HG02970 (cell line): ENCODE data around the gene HOTAIR.

Experiments used
- ATAC-seq: cut with Tn5 transposase; IDR thresholded peaks from one replicate; pipeline ENCODE4 v1.9.1; 2021; ENCODE audit warnings: mild to moderate bottlenecking, moderate library complexity, moderate number of reproducible peaks; ENCODE audit not compliant: unreplicated experiment, low FRiP score

HOTAIR gene

DNA sequence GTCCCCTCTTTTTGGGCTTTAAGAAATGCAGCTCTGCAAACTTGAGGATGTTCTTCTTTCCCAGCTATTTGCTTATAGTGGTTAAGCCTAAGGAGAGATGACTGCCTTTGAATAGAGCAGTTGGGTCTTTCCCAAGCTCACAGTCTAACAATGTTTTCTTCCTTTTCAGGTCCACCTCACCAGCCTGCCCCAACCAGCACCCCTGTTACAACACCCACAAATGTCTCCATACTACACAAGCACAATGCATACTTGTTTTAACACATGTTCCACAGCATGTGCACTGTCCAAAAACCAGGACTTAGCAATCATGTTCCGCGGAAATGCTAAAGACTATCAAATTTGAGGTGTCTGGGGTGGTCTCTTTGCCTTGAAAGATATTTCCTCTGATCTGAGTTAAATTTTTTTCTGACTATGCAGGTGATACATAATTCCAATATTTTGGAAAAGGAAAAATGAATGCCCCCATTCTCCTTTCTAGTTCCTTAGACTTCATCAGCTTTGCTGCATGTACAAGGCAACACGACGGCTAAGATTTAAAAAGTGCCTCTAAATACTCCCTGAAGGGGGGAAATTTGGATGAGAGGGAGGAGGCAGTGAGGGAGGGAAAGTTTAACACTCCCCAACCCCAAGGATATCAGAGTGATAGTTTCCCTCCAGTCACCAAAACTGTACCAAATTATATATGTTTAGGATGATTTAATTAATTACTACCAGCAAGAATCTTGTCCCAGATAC lies 42.7 kb downstream of the HOTAIR start:
- no peak for ATAC-seq

DNA sequence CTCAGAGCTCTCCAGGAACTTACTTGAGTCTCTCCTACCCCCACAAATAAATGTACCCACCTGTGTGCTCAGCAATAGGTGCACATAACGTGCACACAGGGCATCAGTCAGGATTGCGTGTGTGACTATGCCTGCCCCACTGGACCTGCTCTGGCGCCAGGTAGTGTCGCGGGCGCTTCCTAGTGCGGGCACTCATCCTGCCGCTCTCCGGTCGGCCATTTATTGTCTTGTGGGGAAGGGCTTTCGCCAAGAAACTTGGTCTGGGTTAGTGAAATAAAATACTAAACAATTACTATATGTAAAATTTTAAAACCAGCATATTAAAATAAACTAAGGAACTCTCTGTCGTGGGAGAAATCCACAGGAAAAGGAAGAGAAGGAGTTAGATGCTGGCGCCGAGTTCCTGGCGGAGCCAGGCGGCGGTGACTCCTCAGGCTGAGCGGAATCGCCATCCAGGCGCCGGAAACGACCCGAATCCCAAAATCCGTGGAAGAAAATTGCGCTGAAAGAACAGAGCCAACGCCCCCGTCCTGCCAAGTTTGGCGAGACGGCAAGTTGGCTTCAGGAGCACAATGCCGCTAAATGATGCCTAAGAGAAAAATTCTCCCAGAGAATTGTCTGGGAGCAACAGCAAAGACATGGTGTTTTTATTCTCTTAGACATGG lies 44.0 kb downstream of the HOTAIR start:
- no peak for ATAC-seq

DNA sequence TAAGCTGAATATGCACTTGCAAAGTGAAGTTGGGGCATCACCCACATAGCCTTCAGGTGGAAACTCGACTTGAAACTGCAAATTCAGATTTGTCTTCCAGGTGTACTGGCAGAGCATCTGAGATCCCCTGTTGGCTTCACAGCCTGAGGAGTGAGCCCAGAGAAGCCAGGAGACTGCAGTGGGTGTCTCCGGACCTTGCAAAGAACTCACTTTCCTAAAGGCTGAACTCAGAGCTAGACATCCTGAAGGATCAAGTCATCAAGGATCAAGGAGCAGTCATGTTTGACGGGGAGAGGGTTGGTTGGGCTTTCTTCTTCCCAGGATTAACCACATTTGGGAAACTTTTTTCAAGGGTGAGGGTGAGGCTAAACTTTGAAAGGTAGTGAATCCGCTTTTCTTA lies 45.2 kb downstream of the HOTAIR start:
- ATAC-seq: no peak

DNA sequence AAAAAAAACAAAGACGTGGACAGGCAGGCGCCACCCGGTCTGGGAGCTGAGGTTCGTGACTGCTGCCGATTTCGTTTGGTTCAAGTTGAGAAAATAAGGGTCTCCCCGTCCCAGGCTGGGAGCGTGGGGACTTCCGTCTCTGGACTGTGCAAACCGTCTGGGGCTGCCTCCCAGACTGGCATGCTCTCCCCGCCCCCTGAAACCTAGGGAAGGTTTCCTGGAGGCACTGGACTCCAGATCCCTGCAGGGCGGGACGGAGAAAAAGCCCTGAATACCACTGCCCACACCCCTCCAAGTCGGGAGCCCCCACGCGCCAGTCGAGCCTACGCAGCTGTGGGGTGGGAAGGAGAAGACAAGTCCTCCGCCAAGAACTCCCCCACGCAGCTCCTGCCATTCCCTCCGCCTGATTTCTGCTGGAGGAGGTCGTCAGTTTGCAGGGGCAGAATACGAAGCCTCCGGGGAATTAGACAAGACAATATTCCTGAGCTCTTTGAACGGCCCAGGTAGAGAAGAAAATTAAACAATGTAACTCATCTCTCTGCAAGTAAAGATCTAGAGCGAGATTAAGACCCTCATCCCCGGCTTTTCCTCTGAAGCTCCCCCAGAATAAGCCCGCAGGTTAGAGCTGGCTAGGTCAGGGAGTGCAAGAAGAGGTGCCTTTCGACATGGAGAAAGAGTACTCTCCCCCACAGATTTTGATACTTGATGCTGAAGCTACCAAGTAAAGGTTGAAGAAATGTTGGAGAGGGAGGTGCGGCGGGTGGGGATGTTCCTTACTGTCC lies 46.5 kb downstream of the HOTAIR start:
- ATAC-seq: no peak

DNA sequence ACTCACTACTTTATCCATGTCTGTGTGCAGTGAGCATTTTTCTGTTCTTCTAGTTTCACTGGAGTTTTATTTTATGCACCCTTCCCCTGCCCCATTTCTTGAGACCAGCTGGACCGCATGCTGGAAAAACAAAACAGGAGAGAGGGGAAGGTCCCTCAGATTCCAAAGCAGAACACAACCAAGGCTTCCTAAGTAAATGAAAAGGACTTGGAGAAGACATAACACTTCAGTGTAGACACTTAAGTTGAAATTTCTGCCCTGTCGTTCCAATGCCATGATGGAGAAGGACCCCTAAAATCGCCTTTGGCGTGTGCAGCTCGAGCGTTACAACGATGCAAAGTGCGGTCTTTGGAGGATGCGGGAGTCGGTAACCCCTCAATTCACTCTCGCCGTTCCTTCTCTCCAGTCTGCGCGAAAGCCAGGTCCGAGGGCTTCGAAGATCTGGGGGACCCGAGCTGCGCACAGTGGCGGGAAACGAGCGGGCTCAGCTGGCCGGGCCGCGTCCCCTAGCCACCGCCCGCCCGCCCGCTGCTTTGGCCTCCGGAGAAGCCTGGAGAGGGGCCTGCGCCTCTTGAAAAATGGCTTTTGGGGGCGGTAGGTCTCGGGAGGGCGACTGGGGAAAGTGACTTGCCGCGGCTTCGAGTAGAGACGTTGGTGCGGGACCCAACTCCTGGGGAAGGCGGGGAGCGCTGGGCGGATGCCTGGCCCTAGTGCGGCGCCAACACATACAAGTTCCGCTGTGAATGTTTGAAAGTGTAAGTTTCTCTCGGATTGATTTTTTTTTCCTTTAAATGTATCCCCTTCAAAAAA lies 47.3 kb downstream of the HOTAIR start:
- no peak for ATAC-seq

DNA sequence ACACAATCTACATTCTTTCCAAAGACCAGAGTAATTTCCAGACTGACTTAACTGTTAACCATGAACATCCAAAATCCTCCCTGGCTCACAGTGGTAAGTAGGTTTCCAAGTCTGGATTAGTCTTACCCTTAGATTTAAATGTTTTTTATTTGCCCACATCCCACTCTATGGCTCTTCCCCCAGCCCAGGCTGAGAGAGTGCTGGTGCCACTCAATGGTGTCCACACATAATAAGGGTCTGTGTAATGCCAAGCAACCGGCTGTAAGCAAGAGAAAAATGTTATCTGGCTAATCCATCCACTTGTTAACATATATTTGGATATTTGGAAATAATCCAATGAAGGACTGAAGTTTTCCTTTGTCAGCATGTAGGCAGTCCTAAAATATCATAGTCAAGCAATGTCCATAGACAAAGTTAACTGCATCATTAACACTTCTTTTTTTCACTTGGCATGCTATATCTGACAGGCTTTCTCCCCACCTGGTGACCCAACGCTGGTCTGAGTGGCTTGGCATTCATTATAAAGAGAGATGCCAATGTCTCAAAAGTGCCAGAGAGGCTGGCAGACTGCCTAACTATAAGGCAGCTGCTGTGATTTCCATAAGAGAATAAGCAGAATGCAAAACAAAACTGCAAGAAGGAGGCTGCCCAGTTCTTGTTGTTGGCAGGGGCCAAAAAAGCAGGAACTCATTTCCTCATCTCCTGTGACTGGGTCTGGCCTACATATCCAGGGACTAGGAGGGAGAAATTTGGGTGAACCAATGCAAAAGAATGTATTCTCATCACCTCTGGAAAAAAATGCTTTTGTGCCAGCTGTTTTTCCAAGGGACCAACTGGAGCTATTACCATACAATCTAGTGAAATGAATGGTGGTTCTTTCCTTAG lies 50.0 kb downstream of the HOTAIR start:
- ATAC-seq: no peak

DNA sequence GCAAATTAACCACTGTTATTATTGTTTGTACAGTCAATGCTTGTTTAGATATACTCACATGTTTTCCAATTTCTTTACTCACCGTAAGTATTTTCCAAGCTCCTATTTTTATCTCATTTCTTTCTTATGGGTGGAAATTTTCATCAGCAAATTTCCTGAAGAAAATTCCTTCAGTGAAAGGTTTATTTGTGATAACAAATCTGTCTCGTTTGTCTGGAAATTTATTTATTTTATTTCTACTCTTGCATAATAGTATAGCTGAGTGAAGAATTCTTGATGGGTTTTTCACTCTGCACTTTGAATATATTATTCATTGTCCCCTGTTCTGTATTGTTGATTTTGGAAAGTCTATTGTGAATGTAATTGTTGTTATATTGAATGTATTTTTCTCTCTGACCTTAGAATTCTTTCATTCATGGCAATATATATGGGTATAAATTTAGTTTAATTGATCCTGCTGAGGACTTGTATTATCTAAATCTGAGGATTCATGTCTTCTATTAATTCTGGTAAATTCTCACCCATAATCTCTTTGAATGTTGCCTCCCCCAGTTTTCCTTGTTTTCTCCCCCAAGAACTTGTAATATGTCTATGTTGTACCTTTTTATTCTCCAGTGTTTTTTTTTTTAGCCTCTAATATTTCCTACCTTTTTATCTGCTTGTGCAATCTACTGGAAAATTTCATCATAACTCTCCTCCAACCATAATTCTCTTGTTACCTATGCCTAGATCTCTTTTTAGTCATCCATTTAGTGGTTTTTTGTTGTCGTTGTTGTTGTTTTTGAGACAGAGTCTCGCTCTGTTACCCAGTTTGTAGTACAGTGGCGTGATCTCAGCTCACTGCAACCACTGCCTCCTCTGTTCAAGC lies 57.7 kb downstream of the HOTAIR start:
- no peak for ATAC-seq
